ENCODE measurements around the gene CCNI.
"Not testable (repeated sequence)": the region's sequence is repeated elsewhere in the genome, so short reads cannot be mapped to it uniquely, and the experiment has no call there.

CCNI gene

GRCh38 chr4:77040270-77040669, 35.5 kb downstream of the CCNI start:
- DNase-seq (ENCODE audit: low read depth), result no peak

- no peak for DNase-seq (ENCODE audit: low read depth)
These were observed 36.0 kb downstream of the CCNI start for GRCh38 chr4:77039796-77040195.

GRCh38 chr4:77037736-77038135, 38.1 kb downstream of the CCNI start:
- DNase-seq (ENCODE audit: low read depth), result no peak

GRCh38 chr4:77037168-77037567, 38.6 kb downstream of the CCNI start:
- DNase-seq (ENCODE audit: low read depth), result not testable (repeated sequence)

GRCh38 chr4:77036206-77036605, 39.6 kb downstream of the CCNI start:
- DNase-seq (ENCODE audit: low read depth), result no peak

GRCh38 chr4:77035153-77035552, 40.6 kb downstream of the CCNI start:
- DNase-seq (ENCODE audit: low read depth), result no peak

- no peak for DNase-seq (ENCODE audit: low read depth)
These were observed 44.2 kb downstream of the CCNI start for GRCh38 chr4:77031544-77031943.

GRCh38 chr4:77029757-77030156, 46.0 kb downstream of the CCNI start:
- DNase-seq (ENCODE audit: low read depth), result not testable (repeated sequence)

GRCh38 chr4:77028246-77028645, 47.5 kb downstream of the CCNI start:
- DNase-seq (ENCODE audit: low read depth), result no peak

GRCh38 chr4:77026322-77026704, 49.5 kb downstream of the CCNI start:
- no peak for DNase-seq (ENCODE audit: low read depth)

GRCh38 chr4:77025643-77026321, 50.0 kb downstream of the CCNI start:
- DNase-seq (ENCODE audit: low read depth), result no peak

- DNase-seq (ENCODE audit: low read depth), result no peak
These were observed 51.9 kb downstream of the CCNI start for GRCh38 chr4:77023920-77024319.

- no peak for DNase-seq (ENCODE audit: low read depth)
These were observed 53.1 kb downstream of the CCNI start for GRCh38 chr4:77022560-77023179.

- no peak for DNase-seq (ENCODE audit: low read depth)
These were observed 54.1 kb downstream of the CCNI start for GRCh38 chr4:77021614-77022089.

- no peak for DNase-seq (ENCODE audit: low read depth)
These were observed 55.8 kb downstream of the CCNI start for GRCh38 chr4:77020017-77020416.

GRCh38 chr4:77015390-77015789, 60.4 kb downstream of the CCNI start:
- DNase-seq (ENCODE audit: low read depth), result no peak

- DNase-seq (ENCODE audit: low read depth), result no peak
These were observed 61.5 kb downstream of the CCNI start for GRCh38 chr4:77014256-77014655.

GRCh38 chr4:77012726-77013125, 63.1 kb downstream of the CCNI start:
- no peak for DNase-seq (ENCODE audit: low read depth)

GRCh38 chr4:77010841-77011354, 64.9 kb downstream of the CCNI start:
- DNase-seq (ENCODE audit: low read depth), result no peak

- no peak for DNase-seq (ENCODE audit: low read depth)
These were observed 66.2 kb downstream of the CCNI start for GRCh38 chr4:77009511-77010115.

GRCh38 chr4:77007358-77008230, 68.2 kb downstream of the CCNI start:
- no peak for DNase-seq (ENCODE audit: low read depth)

- DNase-seq (ENCODE audit: low read depth), result no peak
These were observed 68.9 kb downstream of the CCNI start for GRCh38 chr4:77006753-77007353.
